K562 (cell line): ENCODE measurements around the gene DLK2. TPM values are rescaled to one million over a fixed set of nuclear protein-coding genes. Genes with fewer than 3 reads are reported as not detected.
A peak's percentile ranks its signal among the peaks of the same experiment; 100 is the strongest.

Experiments
- ATAC-seq: fragments of 200-7000 bp; cut with Tn5 transposase; 3 replicates; pipeline ENCODE4 v1.9.1; 2020; ENCODE audit warnings: moderate library complexity
- BruUV-seq: library from RNA; stranded (reverse); fragments of 400-500 nt; replicated peaks from 2 replicates; lab custom pipeline; 2021; lab: Mats Ljungman, UMichigan
- CTCF ChIA-PET: fragments of 300-600 bp; formaldehyde crosslinking; extraction: SDS; loops from one replicate; lab custom pipeline; 2021; ENCODE audit warnings: low intra/inter-chr PET ratio; lab: Yijun Ruan, JAX
- POLR2A ChIA-PET: fragments of 300-600, 350-650 bp; sonication (Branson Sonifier 250); formaldehyde crosslinking; extraction: SDS; loops from one replicate; lab custom pipeline; 2021; ENCODE audit warnings: antibody characterized with exemption, inconsistent platforms; lab: Yijun Ruan, JAX
- DNase-seq, 4 experiments: peaks; one replicate each; pipeline versions ENCODE4 v3.0.0 to v3.0.0-alpha.2; 2011 to 2018; ENCODE audit warnings: low spot score in 3 of 4, mixed read lengths in 3 of 4; ENCODE audit errors: extremely low read depth in 1 of 4
- FAIRE-seq: peaks from 2 replicates; lab custom pipeline; 2011; peaks lifted over from hg19 to GRCh38; lab: Jason Lieb, UNC
- H2AFZ ChIP-seq: 2 replicates; pipeline ENCODE4 v1.6.0; 2011; ENCODE audit warnings: low read depth, low read length, control low read depth, inconsistent platforms
- H3K27ac ChIP-seq: fragments of 200-600 bp; 3 replicates; pipeline ENCODE4 v1.8.0; 2011; ENCODE audit warnings: low read depth, mild to moderate bottlenecking, control low read depth, inconsistent platforms, low read length, moderate library complexity, mixed read lengths; ENCODE audit errors: extremely low read depth
- H3K27me3 ChIP-seq, 2 experiments: fragments of 300-600 bp in 1 of 2; 2 replicates in 1 of 2; 3 replicates in 1 of 2; pipeline versions ENCODE4 v1.6.0 to v1.8.0; 2011; ENCODE audit warnings: inconsistent platforms in 2 of 2, low read length in 2 of 2, mild to moderate bottlenecking in 1 of 2, mixed read lengths in 1 of 2, moderate library complexity in 1 of 2; ENCODE audit not compliant: control insufficient read depth in 2 of 2, insufficient read depth in 2 of 2
- H3K36me3 ChIP-seq: fragments of 300-600 bp; 3 replicates; pipeline ENCODE4 v1.8.0; 2011; ENCODE audit warnings: mild to moderate bottlenecking, low read length, inconsistent platforms; ENCODE audit not compliant: control insufficient read depth, insufficient read depth
- H3K4me1 ChIP-seq, 2 experiments: fragments of 200-600 bp in 1 of 2; replicated peaks in 1 of 2; 2 replicates in 1 of 2; 3 replicates in 1 of 2; pipeline versions ENCODE4 v1.5.1 to v1.8.0; 2011; ENCODE audit warnings: inconsistent platforms in 2 of 2, low read length in 2 of 2, mild to moderate bottlenecking in 1 of 2, mixed read lengths in 1 of 2, moderate library complexity in 1 of 2; ENCODE audit not compliant: control insufficient read depth in 2 of 2, insufficient read depth in 2 of 2
- H3K4me2 ChIP-seq: 2 replicates; pipeline ENCODE4 v1.6.1; 2011; ENCODE audit warnings: low read length, control low read depth, inconsistent platforms, mixed read lengths; ENCODE audit not compliant: insufficient read depth
- H3K4me3 ChIP-seq: fragments of 200-600 bp; sonication (generic), shearing (Covaris generic); 2 replicates; pipeline ENCODE4 v1.5.1; 2016; ENCODE audit warnings: control low read depth, inconsistent platforms
- H3K79me2 ChIP-seq: fragments of 200-600 bp; 3 replicates; pipeline ENCODE4 v1.8.0; 2011; ENCODE audit warnings: low read length, inconsistent platforms; ENCODE audit not compliant: control insufficient read depth, insufficient read depth
- H3K9ac ChIP-seq, 2 experiments: 2 replicates each; pipeline versions ENCODE4 v1.6.0 to v1.6.1; 2011; ENCODE audit warnings: low read depth in 2 of 2, low read length in 2 of 2, control low read depth in 1 of 2, inconsistent platforms in 1 of 2, mild to moderate bottlenecking in 1 of 2, mixed read lengths in 1 of 2; ENCODE audit not compliant: insufficient read depth in 1 of 2
- H3K9me1 ChIP-seq: one replicate; pipeline ENCODE4 v1.6.0; 2011; ENCODE audit warnings: inconsistent platforms, mild to moderate bottlenecking, low read length, moderate library complexity; ENCODE audit not compliant: control insufficient read depth, insufficient read depth
- H3K9me3 ChIP-seq: replicated peaks from 2 replicates; pipeline ENCODE4 v1.5.1; 2011; ENCODE audit warnings: low read depth, low read length, inconsistent platforms; ENCODE audit not compliant: control insufficient read depth, insufficient read depth
- H4K20me1 ChIP-seq: replicated peaks from 2 replicates; pipeline ENCODE4 v1.6.1; 2011; ENCODE audit warnings: low read length, inconsistent platforms, mixed read lengths; ENCODE audit not compliant: control insufficient read depth, insufficient read depth
- ARID2 ChIP-seq: fragments of 450-650 bp; IDR thresholded peaks from 2 replicates; pipeline ENCODE4 v1.6.1; 2017; ENCODE audit warnings: antibody characterized with exemption, mild to moderate bottlenecking
- CEBPB ChIP-seq: fragments of 450-650 bp; IDR thresholded peaks from 2 replicates; pipeline ENCODE4 v1.6.1; 2016; ENCODE audit warnings: missing genetic modification characterization, missing compliant biosample characterization
- ESRRB ChIP-seq: fragments of 250-450 bp; sonication (Bioruptor Pico); IDR thresholded peaks from 2 replicates; pipeline ENCODE4 v1.5.0; 2020; ENCODE audit warnings: mild to moderate bottlenecking, moderate library complexity, borderline replicate concordance
- MCM5 ChIP-seq: fragments of 450-650 bp; IDR thresholded peaks from 2 replicates; pipeline ENCODE4 v1.6.1; 2016; ENCODE audit warnings: low read depth
- PKNOX1 ChIP-seq: fragments of 450-650 bp; IDR thresholded peaks from 2 replicates; pipeline ENCODE4 v1.6.1; 2016
- RBM25 ChIP-seq: fragments of 200-400 bp; formaldehyde crosslinking; IDR thresholded peaks from 2 replicates; pipeline ENCODE4 v1.6.1; 2018; ENCODE audit warnings: low read length, low read depth, moderate library complexity; ENCODE audit not compliant: severe bottlenecking
- TAL1 ChIP-seq: fragments of 450-650 bp; IDR thresholded peaks from 2 replicates; pipeline ENCODE4 v1.6.1; 2016; ENCODE audit warnings: mild to moderate bottlenecking
- TBP ChIP-seq: optimal IDR thresholded peaks from 2 replicates; pipeline ENCODE3; 2011; ENCODE audit warnings: low read depth, low read length, improper control_type of control experiment
- TEAD4 ChIP-seq, 2 experiments: sonication (generic) in 1 of 2; formaldehyde crosslinking in 1 of 2; IDR thresholded peaks; 2 replicates each; pipeline versions ENCODE4 v1.6.1 to v1.8.0; 2012 to 2022; ENCODE audit warnings: borderline replicate concordance in 1 of 2, inconsistent platforms in 1 of 2, low read length in 1 of 2, mild to moderate bottlenecking in 1 of 2, missing genetic modification reagents in 1 of 2
- TFE3 ChIP-seq: fragments of 450-650 bp; formaldehyde crosslinking; IDR thresholded peaks from 2 replicates; pipeline ENCODE4 v1.4.0; 2020; ENCODE audit warnings: mild to moderate bottlenecking, mixed read lengths
- ZBTB9 ChIP-seq: fragments of 450-650 bp; formaldehyde crosslinking; IDR thresholded peaks from 2 replicates; pipeline ENCODE4 v1.4.0; 2020; ENCODE audit warnings: mild to moderate bottlenecking, moderate library complexity
- ZKSCAN3 ChIP-seq: fragments of 250-450 bp; sonication (Bioruptor Pico); IDR thresholded peaks from 2 replicates; pipeline ENCODE4 v1.4.0; 2020
- ZNF143 ChIP-seq: sonication (generic); formaldehyde crosslinking; IDR thresholded peaks from 2 replicates; pipeline ENCODE4 v1.9.0; 2022; ENCODE audit warnings: mild to moderate bottlenecking, missing genetic modification reagents
- ZNF316 ChIP-seq: fragments of 450-650 bp; IDR thresholded peaks from 2 replicates; pipeline ENCODE4 v1.6.1; 2016
- WGBS: fragments of 100-300 bp; shearing (Covaris generic); methylation state at CpG from one replicate; pipeline ENCODE4 v1.1.6; 2016; ENCODE audit warnings: low coverage, mixed read lengths; ENCODE audit not compliant: insufficient coverage; ENCODE audit errors: missing lambda C conversion rate; 5-methylcytosine and 5-hydroxymethylcytosine counted together
- in situ Hi-C: fragments of 300-500 bp; cut with MboI; formaldehyde crosslinking; loops from 4 replicates; pipeline ENCODE4 v1.15.0; 2018; ENCODE audit warnings: inconsistent platforms, mixed read lengths
- intact Hi-C: fragments of 100-400 bp; cut with micrococcal nuclease; formaldehyde crosslinking; loops from 2 replicates; pipeline ENCODE4 v1.14.2; 2022
- polyA plus RNA-seq, 8 experiments: library from polyadenylated mRNA; depleted of rRNA in 4 of 8; stranded (reverse) in 5 of 8; unstranded in 3 of 8; fragments of >200 nt; fragmentation: Nextera tagmentation in 2 of 8; fragmentation: Illumina TruSeq in 1 of 8; extraction: Ambion mirVana in 2 of 8; extraction: Trizol in 1 of 8; gene quantifications; 2 replicates each; pipeline versions ENCODE4 v1.2.1 to v1.2.3, GENCODE V29; 2011 to 2014; ENCODE audit warnings: inconsistent platforms in 1 of 8, missing spikeins in 1 of 8
- total RNA-seq, 7 experiments: library from RNA; depleted of rRNA in 6 of 7; stranded (reverse); fragments of >200 nt in 6 of 7; fragmentation: Illumina TruSeq in 2 of 7; extraction: Trizol in 2 of 7; gene quantifications; 2 replicates each; pipeline versions ENCODE4 v1.2.1 to v1.2.3, GENCODE V29; 2011 to 2021; ENCODE audit warnings: low replicate concordance in 1 of 7
- TF ChIP-seq, protein P1 (sequence below): fragments of 200-800 bp; sonication (Bioruptor generic); IDR thresholded peaks from 2 replicates; pipeline ENCODE4 v1.6.1; 2017; ENCODE audit warnings: missing genetic modification characterization, missing compliant biosample characterization
- TF ChIP-seq, protein P2 (sequence below), 2 experiments: fragments of 450-650 bp in 1 of 2; sonication (generic) in 1 of 2; formaldehyde crosslinking in 1 of 2; IDR thresholded peaks in 1 of 2; conservative IDR thresholded peaks in 1 of 2; 2 replicates each; pipeline versions ENCODE4 v1.6.1 to v1.8.1; 2016 to 2023; ENCODE audit warnings: mild to moderate bottlenecking in 2 of 2, moderate library complexity in 2 of 2, inconsistent platforms in 1 of 2, missing genetic modification reagents in 1 of 2

Gene DLK2
- total and polyA plus RNA-seq, 9 of the 15 experiments (the other 6 are each of a cell fraction or from before 2014, with no cell fraction given) = 0.11 to 0.53 (median 0.29) TPM; not detected in 3

- Histone ChIP-seq H3K27ac (no peak overlapping the region), H3K79me2 (peaks cover 23% of the 10 kb centered on the region), H3K27me3 (no peaks in the 10 kb centered on the region), H3K9me3 (no peaks in the 10 kb centered on the region), H3K9me1 (peaks cover 3% of the 10 kb centered on the region), H3K9ac (no peak overlapping the region), H3K4me3 (no peak overlapping the region), H2AFZ (no peak overlapping the region), H3K4me1 (peaks cover 0 to 19% of the 10 kb centered on the region in 2 experiments; a peak in 4 of 5 replicates), H3K4me2 (no peak overlapping the region), H3K36me3 (peaks cover 10% of the 10 kb centered on the region; the same call in 1 of the 3 replicates), H4K20me1 (0 out of 2 replicates have a peak, but pooled peaks cover 6% of the 10 kb centered on the region)
- DNase-seq = no peak
- peak; percentile 29 for ATAC-seq
- FAIRE-seq = peak; percentile 44
- POLR2A ChIA-PET = interaction anchor here (0.6 to 4.9 kb wide), 5 partner anchors 8 to 99 kb away, joined by 3 to 24 read pairs (median 4); no protein-coding TSS in a partner anchor
- 82% methylated on average over 2 of the region's 2 CpGs for WGBS
- CTCF ChIA-PET = no interaction called here
- in situ Hi-C loops = no loop called here
- intact Hi-C loops = no loop called here
- BruUV-seq = no TSS peak
- TF ChIP-seq ESRRB (CRISPR knock-in tag) (no peak), ZBTB9 (CRISPR knock-in tag) (no peak), TAL1 (no peak), ZNF316 (no peak), CEBPB (tag) (peak; percentile 27; the same call in 1 of the 2 replicates), TFE3 (CRISPR knock-in tag) (no peak), ARID2 (no peak), ZNF143 (CRISPR knock-in tag) (no peak), TEAD4 (IDR thresholded peaks at IDR 0.05; ENCODE audit: low read length) (no peak), TEAD4 (CRISPR knock-in tag; IDR thresholded peaks at IDR 0.05; ENCODE audit: borderline replicate concordance) (no peak), PKNOX1 (peak; percentile 90), MCM5 (no peak), ZKSCAN3 (CRISPR knock-in tag) (no peak), TBP (no peak), RBM25 (no peak)
- TF ChIP-seq, protein P1, sequence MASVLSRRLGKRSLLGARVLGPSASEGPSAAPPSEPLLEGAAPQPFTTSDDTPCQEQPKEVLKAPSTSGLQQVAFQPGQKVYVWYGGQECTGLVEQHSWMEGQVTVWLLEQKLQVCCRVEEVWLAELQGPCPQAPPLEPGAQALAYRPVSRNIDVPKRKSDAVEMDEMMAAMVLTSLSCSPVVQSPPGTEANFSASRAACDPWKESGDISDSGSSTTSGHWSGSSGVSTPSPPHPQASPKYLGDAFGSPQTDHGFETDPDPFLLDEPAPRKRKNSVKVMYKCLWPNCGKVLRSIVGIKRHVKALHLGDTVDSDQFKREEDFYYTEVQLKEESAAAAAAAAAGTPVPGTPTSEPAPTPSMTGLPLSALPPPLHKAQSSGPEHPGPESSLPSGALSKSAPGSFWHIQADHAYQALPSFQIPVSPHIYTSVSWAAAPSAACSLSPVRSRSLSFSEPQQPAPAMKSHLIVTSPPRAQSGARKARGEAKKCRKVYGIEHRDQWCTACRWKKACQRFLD (CRISPR knock-in tag) = no peak
- TF ChIP-seq, protein P2, sequence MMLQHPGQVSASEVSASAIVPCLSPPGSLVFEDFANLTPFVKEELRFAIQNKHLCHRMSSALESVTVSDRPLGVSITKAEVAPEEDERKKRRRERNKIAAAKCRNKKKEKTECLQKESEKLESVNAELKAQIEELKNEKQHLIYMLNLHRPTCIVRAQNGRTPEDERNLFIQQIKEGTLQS (IDR thresholded peaks at IDR 0.05) = peak; percentile 66
- TF ChIP-seq, protein P2 (CRISPR knock-in tag; conservative IDR thresholded peaks at IDR 0.05) = no peak
Measured at GRCh38 chr6:43481075-43481474, 25.7 kb upstream of the DLK2 start.
